Esophagus squamous epithelium (tissue), 4 donors: ENCODE measurements around the gene MAP3K12.

ENCODE experiments used
- CTCF ChIP-seq, 6 experiments: fragments of 450-650 bp in 4 of 6; fragments of 200-600 bp in 2 of 6; sonication (generic) in 2 of 6; IDR thresholded peaks; one replicate each; pipeline ENCODE4 v1.5.1; 2016 to 2019; ENCODE audit warnings: antibody characterized with exemption in 6 of 6, mild to moderate bottlenecking in 4 of 6, moderate library complexity in 4 of 6
- POLR2A ChIP-seq, 4 donors: fragments of 450-650 bp; IDR thresholded peaks; one replicate each; pipeline ENCODE4 v1.6.1; 2017; ENCODE audit warnings: antibody characterized with exemption in 4 of 4, mild to moderate bottlenecking in 4 of 4, moderate library complexity in 3 of 4

DNA sequence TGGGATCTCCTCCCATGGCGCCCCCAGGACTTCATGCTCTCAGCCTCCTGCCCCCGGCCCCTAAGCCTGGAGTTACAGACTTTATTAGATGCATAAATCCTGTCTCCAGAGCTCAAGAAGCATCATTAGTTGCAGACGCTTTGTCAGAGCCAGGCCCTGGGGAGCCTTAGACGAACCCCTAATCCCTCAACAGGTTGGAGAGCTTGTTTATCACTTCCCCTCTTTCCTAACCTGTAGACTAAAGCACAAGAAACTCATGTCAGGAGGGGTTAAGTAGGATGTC is 8.3 kb upstream of the MAP3K12 start:
- no peak for TF ChIP-seq CTCF (IDR thresholded peaks at IDR 0.05)
- TF ChIP-seq POLR2A (IDR thresholded peaks at IDR 0.05) = no peak
